Measurements from ENCODE around the gene PARP3. TPM values are rescaled to one million over a fixed set of nuclear protein-coding genes. Genes with fewer than 3 reads are reported as not detected.
"Not testable (repeated sequence)": the region's sequence is repeated elsewhere in the genome, so short reads cannot be mapped to it uniquely, and the experiment has no call there.

The PARP3 gene
- total RNA-seq, 1 donor from 2014 or later: 12.4 TPM

DNA sequence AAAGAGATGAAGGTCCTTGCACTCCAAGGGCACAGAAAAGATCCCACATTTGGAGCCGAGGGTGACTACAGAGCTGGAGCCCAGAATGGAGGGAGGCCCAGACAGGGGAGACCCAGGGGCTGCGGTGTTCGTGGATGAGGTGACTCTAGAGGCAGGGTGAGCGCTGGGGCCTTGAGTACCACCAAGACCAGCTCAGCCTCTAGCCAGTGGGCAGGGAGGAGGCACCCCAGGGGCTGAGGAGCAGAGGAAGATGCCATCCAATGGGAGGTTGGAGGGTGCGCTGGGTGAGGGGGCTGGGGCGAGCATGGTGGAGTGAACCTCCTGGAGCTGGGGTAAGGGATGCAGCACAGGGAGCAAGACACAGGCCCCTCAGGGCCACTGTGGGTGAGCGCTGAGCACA, 13.7 kb upstream of the PARP3 start:
- no peaks in the 10 kb centered on the region for H3K4me1 Mint-ChIP-seq (ENCODE audit: unreplicated experiment)
- H3K36me3 Mint-ChIP-seq (ENCODE audit: unreplicated experiment): peaks cover 3% of the 10 kb centered on the region
- H3K27ac Mint-ChIP-seq (ENCODE audit: unreplicated experiment): no peak overlapping the region
- no peak overlapping the region for H3K4me3 Mint-ChIP-seq (ENCODE audit: unreplicated experiment)
- DNase-seq (ENCODE audit: extremely low spot score, unreplicated experiment): peak; percentile 84
- TF ChIP-seq, protein P1, sequence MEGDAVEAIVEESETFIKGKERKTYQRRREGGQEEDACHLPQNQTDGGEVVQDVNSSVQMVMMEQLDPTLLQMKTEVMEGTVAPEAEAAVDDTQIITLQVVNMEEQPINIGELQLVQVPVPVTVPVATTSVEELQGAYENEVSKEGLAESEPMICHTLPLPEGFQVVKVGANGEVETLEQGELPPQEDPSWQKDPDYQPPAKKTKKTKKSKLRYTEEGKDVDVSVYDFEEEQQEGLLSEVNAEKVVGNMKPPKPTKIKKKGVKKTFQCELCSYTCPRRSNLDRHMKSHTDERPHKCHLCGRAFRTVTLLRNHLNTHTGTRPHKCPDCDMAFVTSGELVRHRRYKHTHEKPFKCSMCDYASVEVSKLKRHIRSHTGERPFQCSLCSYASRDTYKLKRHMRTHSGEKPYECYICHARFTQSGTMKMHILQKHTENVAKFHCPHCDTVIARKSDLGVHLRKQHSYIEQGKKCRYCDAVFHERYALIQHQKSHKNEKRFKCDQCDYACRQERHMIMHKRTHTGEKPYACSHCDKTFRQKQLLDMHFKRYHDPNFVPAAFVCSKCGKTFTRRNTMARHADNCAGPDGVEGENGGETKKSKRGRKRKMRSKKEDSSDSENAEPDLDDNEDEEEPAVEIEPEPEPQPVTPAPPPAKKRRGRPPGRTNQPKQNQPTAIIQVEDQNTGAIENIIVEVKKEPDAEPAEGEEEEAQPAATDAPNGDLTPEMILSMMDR (IDR thresholded peaks at IDR 0.05): no peak
- no peaks in the 10 kb centered on the region for H3K27me3 Mint-ChIP-seq (ENCODE audit: unreplicated experiment)
- H3K9me3 Mint-ChIP-seq (ENCODE audit: unreplicated experiment): peaks cover 4% of the 10 kb centered on the region

DNA sequence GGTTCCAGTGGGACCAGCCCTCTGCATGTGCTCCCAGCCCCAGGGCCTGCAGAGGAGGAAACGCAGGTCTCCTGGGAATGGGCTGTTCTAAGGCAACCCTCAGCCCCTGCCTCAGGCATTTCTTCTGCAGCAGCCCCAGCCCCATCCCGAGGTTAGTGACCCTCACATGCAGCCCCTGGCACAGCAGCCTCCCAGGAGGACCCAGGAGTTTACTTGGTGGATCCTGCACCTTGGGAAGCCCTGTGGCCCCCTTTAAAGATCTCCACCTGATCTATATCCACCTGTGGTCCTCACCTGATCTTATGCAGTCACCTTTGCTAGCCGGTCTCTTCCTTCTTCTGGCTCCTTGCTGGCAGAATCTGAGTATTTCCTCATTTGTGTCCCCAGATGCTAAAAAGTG, 13.2 kb upstream of the PARP3 start:
- not testable (repeated sequence) for H3K27me3 Mint-ChIP-seq (ENCODE audit: unreplicated experiment); H3K9me3 Mint-ChIP-seq (ENCODE audit: unreplicated experiment); H3K36me3 Mint-ChIP-seq (ENCODE audit: unreplicated experiment); H3K4me3 Mint-ChIP-seq (ENCODE audit: unreplicated experiment); H3K27ac Mint-ChIP-seq (ENCODE audit: unreplicated experiment); H3K4me1 Mint-ChIP-seq (ENCODE audit: unreplicated experiment)
- DNase-seq (ENCODE audit: extremely low spot score, unreplicated experiment): peak; percentile 57

DNA sequence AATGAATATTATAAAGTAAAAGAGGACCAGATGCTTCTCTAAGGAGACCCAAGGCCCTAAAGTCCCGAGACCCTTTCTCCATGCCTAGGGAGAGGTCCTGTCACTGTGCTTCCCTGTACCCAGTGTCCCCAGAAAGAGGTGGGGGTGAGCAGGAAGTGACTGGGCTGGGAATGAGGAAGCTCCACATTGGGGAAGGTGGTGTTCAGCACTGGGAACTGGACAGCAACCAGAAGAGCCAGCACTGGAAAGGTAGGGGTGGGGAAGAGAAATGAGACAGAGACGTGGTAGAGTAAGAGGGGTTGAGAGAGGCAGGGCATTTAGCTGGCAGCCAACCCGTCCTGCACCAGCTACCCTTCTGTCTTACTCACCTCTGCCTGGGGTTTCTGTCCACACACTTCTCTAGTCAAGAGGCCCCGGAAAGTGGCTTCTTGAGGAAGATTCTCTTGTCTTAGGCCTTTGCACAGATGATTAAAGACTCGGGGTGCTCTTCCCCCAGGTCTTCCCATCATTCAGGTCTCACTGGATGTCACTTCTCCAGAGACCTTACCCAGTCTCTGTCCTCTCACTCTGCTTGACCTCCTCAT, 12.7 kb upstream of the PARP3 start:
- DNase-seq (ENCODE audit: extremely low spot score, unreplicated experiment): peak; percentile 64
- Mint-ChIP-seq H3K36me3 (ENCODE audit: unreplicated experiment) (peaks cover 9% of the 10 kb centered on the region), H3K4me3 (ENCODE audit: unreplicated experiment) (no peak overlapping the region), H3K27ac (ENCODE audit: unreplicated experiment) (no peak overlapping the region), H3K9me3 (ENCODE audit: unreplicated experiment) (peaks cover 4% of the 10 kb centered on the region), H3K27me3 (ENCODE audit: unreplicated experiment) (no peaks in the 10 kb centered on the region), H3K4me1 (ENCODE audit: unreplicated experiment) (no peaks in the 10 kb centered on the region)
- TF ChIP-seq, protein P1 (IDR thresholded peaks at IDR 0.05): no peak

DNA sequence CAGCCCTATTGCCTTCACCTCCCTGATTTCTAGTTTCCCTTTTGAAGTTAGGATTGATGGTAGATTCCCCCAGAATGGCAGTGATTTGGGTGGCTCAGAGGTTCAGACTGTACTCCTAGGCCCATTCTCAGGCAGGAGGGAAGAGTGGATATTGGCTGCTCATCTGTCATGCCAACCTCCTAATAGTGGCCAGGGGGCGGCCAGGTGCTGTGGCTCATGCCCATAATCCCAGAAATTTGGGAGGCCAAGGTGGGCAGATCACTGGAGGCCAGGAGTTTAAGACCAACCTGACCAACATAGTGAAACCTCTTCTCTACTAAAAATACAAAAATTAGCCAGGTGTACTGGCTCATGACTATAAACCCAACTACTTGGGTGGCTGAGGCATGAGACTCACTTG, 11.7 kb upstream of the PARP3 start:
- no peaks in the 10 kb centered on the region for H3K4me1 Mint-ChIP-seq (ENCODE audit: unreplicated experiment)
- no peaks in the 10 kb centered on the region for H3K27me3 Mint-ChIP-seq (ENCODE audit: unreplicated experiment)
- H3K9me3 Mint-ChIP-seq (ENCODE audit: unreplicated experiment): no peaks in the 10 kb centered on the region
- no peak overlapping the region for H3K27ac Mint-ChIP-seq (ENCODE audit: unreplicated experiment)
- TF ChIP-seq, protein P1 (IDR thresholded peaks at IDR 0.05): no peak
- no peak overlapping the region for H3K4me3 Mint-ChIP-seq (ENCODE audit: unreplicated experiment)
- H3K36me3 Mint-ChIP-seq (ENCODE audit: unreplicated experiment): peaks cover 13% of the 10 kb centered on the region
- DNase-seq (ENCODE audit: extremely low spot score, unreplicated experiment): peak; percentile 53

DNA sequence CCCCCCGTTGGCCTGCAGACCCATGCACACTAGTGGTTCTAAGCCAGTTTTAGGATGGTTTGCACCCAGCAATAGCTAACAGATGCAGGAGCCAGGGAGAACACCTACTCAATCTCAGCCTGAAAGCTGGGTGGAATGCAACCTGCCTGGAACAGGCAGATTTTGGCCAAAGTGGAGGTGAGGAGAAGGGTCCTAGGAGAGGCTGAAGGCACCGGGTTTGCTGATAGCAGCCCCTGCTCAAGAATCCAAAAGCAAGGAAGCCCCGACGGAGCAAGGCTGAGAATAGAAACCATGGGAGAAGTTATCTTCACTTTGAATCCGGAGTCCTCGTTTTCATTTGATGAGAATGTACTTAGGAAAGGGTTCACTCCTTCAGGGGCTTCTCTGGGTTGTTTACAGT, 10.4 kb upstream of the PARP3 start:
- Mint-ChIP-seq H3K36me3 (ENCODE audit: unreplicated experiment) (peaks cover 17% of the 10 kb centered on the region), H3K9me3 (ENCODE audit: unreplicated experiment) (no peaks in the 10 kb centered on the region), H3K4me3 (ENCODE audit: unreplicated experiment) (no peak overlapping the region), H3K27me3 (ENCODE audit: unreplicated experiment) (no peaks in the 10 kb centered on the region), H3K27ac (ENCODE audit: unreplicated experiment) (no peak overlapping the region), H3K4me1 (ENCODE audit: unreplicated experiment) (no peaks in the 10 kb centered on the region)
- DNase-seq (ENCODE audit: extremely low spot score, unreplicated experiment): peak; percentile 56
- TF ChIP-seq, protein P1 (IDR thresholded peaks at IDR 0.05): no peak
